ENCODE measurements around the gene FIBCD1.
"Not testable (repeated sequence)": the region's sequence is repeated elsewhere in the genome, so short reads cannot be mapped to it uniquely, and the experiment has no call there.

Gene FIBCD1

DNA sequence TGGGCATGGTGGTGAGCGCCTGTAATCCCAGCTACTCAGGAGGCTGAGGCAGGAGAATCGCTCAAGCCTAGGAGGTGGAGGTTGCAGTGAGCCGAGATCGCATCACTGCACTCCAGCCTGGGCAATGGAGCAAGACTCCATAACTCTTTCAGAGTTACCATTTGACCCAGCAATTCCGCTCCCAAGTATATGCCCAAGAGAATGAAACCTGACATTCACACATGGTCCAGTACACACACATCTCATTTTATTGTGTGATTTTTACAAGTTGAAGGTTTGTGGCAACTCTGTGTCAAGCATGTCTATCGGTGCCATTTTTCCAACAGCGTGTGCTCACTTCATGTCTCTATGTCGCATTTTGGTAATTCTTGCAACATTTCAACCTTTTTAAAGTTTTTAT, 24.9 kb upstream of the FIBCD1 start:
- H3K27me3 Mint-ChIP-seq = no peaks in the 10 kb centered on the region

DNA sequence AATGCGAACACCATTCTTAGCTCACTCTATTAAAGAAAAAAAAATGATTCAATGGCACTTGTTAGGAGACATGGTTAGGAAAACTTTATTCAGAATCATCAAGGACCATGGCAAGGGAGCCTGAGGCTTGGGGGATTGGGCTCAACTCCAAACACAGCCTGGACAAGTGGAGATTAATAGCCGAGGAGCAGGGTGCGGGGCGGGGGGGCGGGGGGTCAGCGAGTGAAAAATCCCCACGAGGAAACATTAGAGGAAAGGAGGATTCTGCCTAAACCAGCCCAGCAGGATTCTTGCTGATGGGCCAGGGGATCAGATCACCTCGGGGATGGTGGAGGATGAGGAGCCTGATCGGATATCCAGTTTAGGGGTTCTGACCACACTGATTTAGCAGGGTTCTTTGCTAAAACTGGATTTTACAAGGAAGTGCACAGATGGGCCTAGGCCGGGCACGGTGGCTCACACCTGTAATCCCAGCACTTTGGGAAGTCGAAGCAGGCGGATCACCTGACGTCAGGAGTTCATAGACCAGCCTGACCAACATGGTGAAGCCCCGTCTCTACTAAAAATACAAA, 24.4 kb upstream of the FIBCD1 start:
- H3K27ac Mint-ChIP-seq = no peak overlapping the region
- no peaks in the 10 kb centered on the region for H3K27me3 Mint-ChIP-seq
- peaks cover 4% of the 10 kb centered on the region for H3K9me3 Mint-ChIP-seq
- no peak overlapping the region for H3K4me3 Mint-ChIP-seq
- DNase-seq (no peak), ATAC-seq (no peak)
- H3K4me1 Mint-ChIP-seq = peaks cover 2% of the 10 kb centered on the region
- peaks cover 2% of the 10 kb centered on the region for H3K36me3 Mint-ChIP-seq (ENCODE audit: low read depth)

More for the DNA sequence above, 24.9 kb upstream of the FIBCD1 start:
- no peak overlapping the region for H3K4me3 Mint-ChIP-seq
- ATAC-seq (no peak), DNase-seq (no peak)
- peaks cover under 1% of the 10 kb centered on the region for H3K9me3 Mint-ChIP-seq
- H3K4me1 Mint-ChIP-seq = no peaks in the 10 kb centered on the region
- H3K36me3 Mint-ChIP-seq (ENCODE audit: low read depth) = peaks cover under 1% of the 10 kb centered on the region
- H3K27ac Mint-ChIP-seq = no peak overlapping the region

DNA sequence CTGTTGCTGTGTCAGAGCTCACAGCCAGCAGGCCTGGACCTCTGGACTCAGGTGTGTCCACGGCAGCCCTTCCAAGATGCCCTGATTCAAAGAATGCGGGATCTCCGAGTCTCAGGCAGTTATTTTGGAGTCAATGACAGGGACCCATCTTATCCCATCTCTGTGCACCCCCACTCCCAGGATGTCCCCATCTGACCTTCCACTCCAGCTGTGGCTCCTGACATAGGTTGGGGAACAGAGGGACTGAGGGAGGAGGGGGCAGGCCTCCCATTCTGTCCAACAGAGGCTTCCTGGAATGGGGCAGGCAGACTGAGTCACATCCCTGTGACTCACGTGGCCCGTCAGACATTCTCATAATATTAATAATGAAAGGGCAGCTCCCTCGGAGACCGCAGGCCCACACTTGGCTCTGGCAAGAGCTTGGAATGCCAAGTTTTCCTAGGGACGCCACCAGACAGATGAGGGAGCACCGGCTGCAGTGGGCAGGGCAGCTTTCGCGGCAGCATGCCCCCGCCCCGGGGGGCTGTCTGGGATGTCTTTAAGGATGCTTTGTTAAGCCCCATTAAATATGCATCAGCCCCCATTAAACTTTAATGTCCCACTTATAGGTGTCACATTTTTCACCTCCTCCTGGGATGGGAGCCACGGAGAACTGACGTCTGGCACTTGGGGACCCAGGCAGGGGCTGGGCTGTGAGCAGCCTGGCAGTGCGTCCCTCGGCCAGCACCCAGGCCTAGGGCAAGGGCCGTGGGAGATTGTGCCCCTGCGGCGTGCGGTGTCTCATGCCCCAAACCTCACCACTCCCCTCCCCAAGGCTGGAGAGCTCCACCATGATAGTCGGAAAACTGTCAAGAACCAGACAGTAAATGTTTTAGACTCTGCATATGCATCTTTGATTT, 23.6 kb upstream of the FIBCD1 start:
- H3K27ac Mint-ChIP-seq = no peak overlapping the region
- peaks cover 4% of the 10 kb centered on the region for H3K9me3 Mint-ChIP-seq
- DNase-seq = no peak
- peaks cover 2% of the 10 kb centered on the region for H3K36me3 Mint-ChIP-seq (ENCODE audit: low read depth)
- ATAC-seq = no peak
- no peaks in the 10 kb centered on the region for H3K27me3 Mint-ChIP-seq
- no peak overlapping the region for H3K4me3 Mint-ChIP-seq
- peaks cover 2% of the 10 kb centered on the region for H3K4me1 Mint-ChIP-seq

DNA sequence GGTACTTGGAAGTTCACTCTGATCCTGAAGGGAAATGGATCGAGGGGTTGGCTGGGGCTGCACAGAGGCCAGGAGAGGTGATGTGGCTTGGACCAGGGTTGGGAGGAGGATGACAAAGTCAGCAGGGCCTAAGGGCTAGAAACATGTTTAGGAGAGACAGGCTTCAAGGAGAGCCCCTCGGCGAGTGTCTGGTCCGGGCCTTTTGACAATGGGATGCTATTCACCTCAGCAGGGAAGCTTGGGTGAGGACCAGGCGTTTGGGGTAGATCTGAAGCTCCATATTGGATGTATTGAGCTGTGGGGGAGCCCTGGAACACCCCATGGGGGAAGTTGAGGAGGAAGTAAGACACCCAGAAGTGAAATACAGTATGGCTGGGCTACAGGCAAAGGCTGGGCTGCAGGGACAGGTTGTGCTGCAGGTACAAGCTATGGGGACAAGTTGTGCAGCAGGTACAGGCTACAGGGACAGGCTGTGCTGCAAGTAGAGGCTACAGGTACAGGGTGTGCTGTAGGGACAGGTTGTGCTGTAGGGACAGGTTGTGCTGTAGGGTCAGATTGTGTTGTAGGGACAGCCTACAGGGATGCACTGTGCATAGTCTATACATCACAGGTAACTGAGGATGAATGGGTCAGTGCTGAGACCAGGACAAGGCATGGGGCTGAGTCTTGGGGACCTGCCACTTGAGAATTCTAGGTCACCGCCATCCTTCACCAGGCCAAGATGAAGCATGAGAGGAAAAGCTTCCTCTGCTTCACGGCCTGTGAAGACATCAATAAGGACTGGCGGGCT, 22.7 kb upstream of the FIBCD1 start:
- DNase-seq (no peak), ATAC-seq (no peak)
- Mint-ChIP-seq H3K4me1 (peaks cover 2% of the 10 kb centered on the region), H3K9me3 (peaks cover 4% of the 10 kb centered on the region), H3K27me3 (no peaks in the 10 kb centered on the region), H3K36me3 (ENCODE audit: low read depth) (peaks cover 2% of the 10 kb centered on the region), H3K4me3 (no peak overlapping the region), H3K27ac (no peak overlapping the region)

DNA sequence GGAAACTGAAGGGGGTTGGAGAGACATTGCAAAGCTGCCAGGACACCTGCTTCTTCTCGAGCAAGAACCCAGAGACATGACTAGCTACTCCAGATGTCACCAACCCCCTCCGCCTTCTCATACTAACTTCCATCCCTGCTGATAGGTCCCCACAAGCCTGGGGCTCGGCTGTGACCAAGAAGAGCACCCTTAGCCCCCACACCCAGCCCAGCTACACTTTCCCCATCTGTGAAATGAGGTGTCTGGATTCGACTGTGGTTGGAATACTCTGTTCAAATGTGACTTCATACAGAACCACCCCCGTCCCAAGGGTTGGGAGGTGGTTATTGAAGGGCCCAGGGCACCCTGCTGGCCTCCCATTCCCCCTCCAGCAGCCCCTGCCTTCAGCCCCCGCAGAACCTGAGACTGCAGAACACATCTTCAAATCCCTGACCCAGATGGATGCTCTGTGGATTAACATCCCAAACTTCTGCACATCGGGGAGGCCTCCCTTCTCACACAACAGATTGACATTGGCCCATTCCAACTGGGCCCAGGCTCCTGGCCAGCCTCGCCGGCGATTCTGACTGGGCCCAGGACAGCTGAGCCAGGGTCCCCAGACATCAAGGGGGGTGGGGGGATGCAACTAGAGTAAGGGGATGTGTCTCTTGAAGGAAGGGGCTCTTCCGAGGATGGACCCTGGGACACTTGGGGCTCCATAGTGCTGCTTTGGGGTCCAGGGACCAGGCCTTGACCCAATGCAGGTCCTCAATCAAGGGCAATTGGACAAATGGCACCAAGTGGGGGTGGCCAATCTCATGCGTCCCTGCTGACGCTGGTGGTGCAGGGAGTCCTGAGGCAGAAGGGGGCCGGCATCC, 21.7 kb upstream of the FIBCD1 start:
- Mint-ChIP-seq H3K4me1 (peaks cover 2% of the 10 kb centered on the region), H3K9me3 (peaks cover 4% of the 10 kb centered on the region), H3K27ac (no peak overlapping the region), H3K36me3 (ENCODE audit: low read depth) (peaks cover 2% of the 10 kb centered on the region), H3K27me3 (no peaks in the 10 kb centered on the region), H3K4me3 (no peak overlapping the region)
- ATAC-seq (no peak), DNase-seq (no peak)

DNA sequence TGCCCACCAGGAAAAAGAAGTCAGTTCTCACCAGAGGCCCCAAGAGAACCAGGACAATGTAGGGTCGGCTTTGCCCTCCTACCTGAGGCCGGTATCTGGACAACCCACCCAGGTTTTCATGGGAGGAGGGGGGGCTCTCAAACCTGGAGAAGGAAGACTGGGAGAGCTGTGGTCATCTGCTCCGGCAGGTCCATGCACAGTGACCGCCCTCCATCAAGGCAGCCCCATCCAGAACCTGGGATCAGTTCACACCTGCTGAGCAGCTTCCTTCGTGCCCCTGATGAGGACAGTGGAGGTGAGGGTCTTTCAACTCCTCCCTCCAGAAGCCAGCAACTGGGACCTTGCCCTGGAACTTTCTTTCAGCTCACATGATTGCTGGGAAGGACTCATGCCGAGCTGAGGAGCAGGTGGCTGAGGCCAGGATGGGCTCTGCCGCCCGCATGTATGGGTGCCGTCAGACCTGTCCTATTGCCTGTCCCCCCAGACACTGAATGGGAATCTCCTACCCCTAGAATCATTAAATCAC, 20.8 kb upstream of the FIBCD1 start:
- H3K27me3 Mint-ChIP-seq = no peaks in the 10 kb centered on the region
- H3K4me3 Mint-ChIP-seq = no peak overlapping the region
- peaks cover 4% of the 10 kb centered on the region for H3K9me3 Mint-ChIP-seq
- peaks cover 2% of the 10 kb centered on the region for H3K36me3 Mint-ChIP-seq (ENCODE audit: low read depth)
- no peak for DNase-seq
- no peak overlapping the region for H3K27ac Mint-ChIP-seq
- ATAC-seq = no peak
- H3K4me1 Mint-ChIP-seq = peaks cover 2% of the 10 kb centered on the region

DNA sequence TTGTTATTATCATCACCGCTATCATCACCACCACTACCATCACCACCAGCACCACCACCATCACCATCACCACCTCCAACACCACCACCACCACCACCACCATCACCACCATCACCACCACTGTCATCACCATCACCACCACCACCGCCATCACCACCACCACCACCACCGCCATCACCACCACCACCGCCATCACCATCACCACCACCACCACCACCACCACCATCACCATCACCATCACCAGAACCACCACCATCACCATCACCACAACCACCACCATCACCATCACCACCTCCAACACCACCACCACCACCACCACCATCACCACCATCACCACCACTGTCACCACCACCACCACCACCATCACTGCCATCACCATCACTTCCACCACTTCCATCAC, 19.5 kb upstream of the FIBCD1 start:
- Mint-ChIP-seq H3K4me3 (peak overlapping the region; percentile 14), H3K27ac (peak overlapping the region; percentile 73)
- not testable (repeated sequence) for ATAC-seq; DNase-seq; H3K9me3 Mint-ChIP-seq; H3K27me3 Mint-ChIP-seq; H3K36me3 Mint-ChIP-seq (ENCODE audit: low read depth); H3K4me1 Mint-ChIP-seq

DNA sequence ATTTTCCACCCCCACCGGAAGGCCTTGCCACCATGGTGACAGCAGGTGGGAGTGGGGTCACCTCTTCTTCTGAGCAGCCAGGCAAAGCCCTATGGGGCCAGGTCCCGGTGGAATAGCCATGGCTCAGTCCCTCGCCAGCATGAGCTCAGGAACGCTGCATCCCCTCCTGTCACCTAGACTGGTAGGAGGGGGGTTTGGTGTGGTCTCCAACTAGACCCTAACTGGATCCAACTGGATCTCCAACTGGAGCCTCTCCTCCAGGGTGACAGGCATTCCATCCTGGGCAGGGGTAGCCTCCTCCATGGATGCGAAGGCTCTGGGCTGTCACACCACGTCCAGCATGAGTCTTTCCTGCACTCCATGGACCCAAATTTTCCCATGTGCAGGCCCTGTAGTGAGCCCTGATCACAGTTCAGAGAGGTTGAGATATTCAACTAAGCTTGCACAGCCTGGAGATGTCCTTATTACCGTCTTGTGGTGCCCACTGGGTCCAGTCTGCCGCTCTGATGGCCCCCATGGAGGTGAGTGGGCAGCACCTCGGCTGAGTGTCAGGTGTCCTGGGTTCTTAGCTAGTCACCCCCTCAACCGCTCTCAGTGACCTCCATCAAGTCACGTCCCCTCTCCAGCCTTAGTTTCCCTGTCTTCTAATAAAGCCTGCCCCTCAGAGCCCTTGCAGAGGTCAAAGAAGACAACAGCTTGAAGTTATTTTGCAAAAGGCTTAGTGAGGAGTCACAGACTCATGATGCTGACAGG, 18.6 kb upstream of the FIBCD1 start:
- Mint-ChIP-seq H3K27ac (no peak overlapping the region), H3K27me3 (no peaks in the 10 kb centered on the region)
- DNase-seq = no peak

DNA sequence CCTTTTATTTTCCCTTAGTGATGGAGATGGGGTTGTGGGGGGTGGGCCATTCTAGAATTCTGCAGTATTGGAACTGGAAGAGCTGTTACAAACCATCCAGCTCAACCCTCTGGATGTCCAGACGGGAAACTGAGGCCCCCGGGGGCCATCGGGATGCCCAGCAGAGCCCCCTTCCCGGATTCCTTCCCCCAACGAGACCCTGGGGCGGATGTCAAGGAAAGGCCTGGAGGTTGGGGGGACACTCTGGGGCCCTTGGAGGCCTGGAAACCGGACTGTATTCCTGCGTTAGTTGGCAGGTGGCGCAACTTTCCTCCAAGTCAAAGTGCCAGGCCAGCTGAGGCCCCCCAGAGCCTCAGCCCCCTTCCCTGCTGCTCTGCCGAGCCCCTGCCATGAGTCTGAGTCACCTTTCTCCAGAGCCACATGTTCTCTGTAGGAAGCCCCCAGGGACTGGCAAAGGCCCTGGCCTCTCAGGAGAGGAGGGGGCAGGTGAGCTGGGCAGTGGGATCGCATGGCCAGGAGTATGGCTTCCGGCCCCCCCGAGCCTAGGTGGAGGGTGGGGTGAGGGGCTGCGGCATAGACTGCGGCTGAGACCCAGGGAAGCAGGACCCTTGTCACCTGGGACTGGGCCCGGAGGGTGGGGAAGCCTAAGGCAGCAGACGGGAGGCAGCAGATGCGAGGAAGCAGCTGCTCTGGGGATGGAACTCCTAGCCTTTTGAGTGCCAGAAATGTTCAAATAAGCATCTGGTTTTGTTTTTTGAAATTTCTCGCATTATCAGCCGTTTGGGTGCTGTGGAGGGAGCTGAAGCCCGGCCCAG, 17.8 kb upstream of the FIBCD1 start:
- H3K4me3 Mint-ChIP-seq = no peak overlapping the region
- ATAC-seq (no peak), DNase-seq (no peak)
- no peak overlapping the region for H3K27ac Mint-ChIP-seq
- peaks cover 2% of the 10 kb centered on the region for H3K4me1 Mint-ChIP-seq
- peaks cover 2% of the 10 kb centered on the region for H3K36me3 Mint-ChIP-seq (ENCODE audit: low read depth)
- peaks cover 4% of the 10 kb centered on the region for H3K9me3 Mint-ChIP-seq
- H3K27me3 Mint-ChIP-seq = peaks cover 5% of the 10 kb centered on the region

More for the DNA sequence above, 18.6 kb upstream of the FIBCD1 start:
- no peak for ATAC-seq
- peaks cover 2% of the 10 kb centered on the region for H3K36me3 Mint-ChIP-seq (ENCODE audit: low read depth)
- H3K9me3 Mint-ChIP-seq = peaks cover 4% of the 10 kb centered on the region
- H3K4me3 Mint-ChIP-seq = no peak overlapping the region
- H3K4me1 Mint-ChIP-seq = peaks cover 2% of the 10 kb centered on the region

DNA sequence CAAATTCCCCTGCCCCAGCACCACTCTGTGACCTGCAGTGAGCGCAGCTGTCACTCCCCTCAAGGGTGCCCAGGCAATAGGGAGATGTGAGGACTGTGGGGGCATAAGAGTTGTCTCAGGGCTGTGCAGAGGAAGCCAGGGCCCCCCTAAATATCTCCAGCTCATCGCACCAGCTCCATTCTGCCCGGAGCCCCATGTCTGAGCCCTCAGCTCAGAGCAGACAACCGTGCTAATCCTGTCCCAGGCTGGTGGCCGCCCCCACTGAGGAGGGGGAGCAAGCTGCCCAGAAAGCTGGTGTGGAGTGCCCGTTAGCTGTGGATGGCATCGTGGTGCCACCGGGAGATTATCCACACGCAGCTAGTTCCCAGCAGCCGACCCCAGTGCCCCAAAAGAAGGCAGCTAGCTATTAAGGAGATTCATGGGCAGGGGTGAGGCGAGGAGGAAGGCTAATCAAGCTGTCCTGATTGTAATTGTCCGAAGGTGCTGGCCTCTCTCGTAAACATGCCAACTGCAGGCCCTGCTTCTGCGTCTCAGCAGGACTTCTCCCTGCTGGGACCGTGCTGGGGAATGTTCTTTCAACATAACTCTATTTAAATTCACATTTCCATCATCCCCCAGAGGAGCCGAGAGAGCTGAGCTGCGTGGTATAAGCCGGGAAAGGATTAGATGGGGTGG, 17.0 kb upstream of the FIBCD1 start:
- Mint-ChIP-seq H3K27ac (no peak overlapping the region), H3K4me1 (peaks cover 2% of the 10 kb centered on the region), H3K4me3 (no peak overlapping the region), H3K36me3 (ENCODE audit: low read depth) (peaks cover 2% of the 10 kb centered on the region), H3K9me3 (peaks cover 4% of the 10 kb centered on the region), H3K27me3 (peaks cover 5% of the 10 kb centered on the region)
- no peak for DNase-seq
- no peak for ATAC-seq

DNA sequence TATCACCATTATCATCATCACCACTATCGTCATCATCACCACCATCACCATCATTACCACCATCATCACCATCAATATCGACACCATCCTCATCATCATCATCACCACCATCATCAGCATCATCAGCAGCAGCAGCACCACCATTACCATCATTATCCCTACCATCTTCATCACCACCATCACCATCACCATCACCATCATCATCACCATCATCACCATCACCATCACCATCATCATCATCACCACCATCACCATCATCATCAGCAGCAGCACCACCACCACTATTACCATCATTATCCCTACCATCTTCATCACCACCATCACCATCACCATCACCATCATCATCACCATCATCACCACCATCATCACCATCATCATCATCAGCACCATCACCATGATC, 15.9 kb upstream of the FIBCD1 start:
- DNase-seq; H3K4me1 Mint-ChIP-seq; H3K9me3 Mint-ChIP-seq; H3K36me3 Mint-ChIP-seq (ENCODE audit: low read depth); H3K27ac Mint-ChIP-seq; ATAC-seq; H3K4me3 Mint-ChIP-seq: not testable (repeated sequence)
- H3K27me3 Mint-ChIP-seq = peaks cover 12% of the 10 kb centered on the region

DNA sequence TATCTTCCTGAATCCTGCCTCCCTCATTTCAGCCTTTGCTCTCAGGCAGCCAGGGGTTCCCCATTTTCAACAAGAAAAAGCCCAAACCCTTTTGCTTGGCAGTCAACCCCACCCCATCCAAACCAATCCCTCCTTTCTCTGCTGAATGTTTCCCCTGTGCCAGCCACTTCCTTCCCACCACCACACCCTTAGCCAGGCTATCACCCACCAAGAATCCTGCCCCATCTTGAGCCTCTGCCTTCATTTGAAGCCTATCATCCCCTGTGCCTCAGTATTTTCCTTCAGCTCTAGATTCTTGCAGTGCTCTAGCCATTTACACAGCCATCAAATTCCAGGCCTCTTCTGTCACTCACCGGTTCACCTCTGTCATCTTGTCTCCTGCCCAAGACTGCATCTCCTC, 15.3 kb upstream of the FIBCD1 start:
- H3K4me1 Mint-ChIP-seq = peaks cover 2% of the 10 kb centered on the region
- H3K27me3 Mint-ChIP-seq = peaks cover 15% of the 10 kb centered on the region

More for the DNA sequence above, 15.3 kb upstream of the FIBCD1 start:
- Mint-ChIP-seq H3K4me3 (no peak overlapping the region), H3K27ac (no peak overlapping the region), H3K36me3 (ENCODE audit: low read depth) (peaks cover 2% of the 10 kb centered on the region), H3K9me3 (peaks cover 4% of the 10 kb centered on the region)
- ATAC-seq (no peak), DNase-seq (no peak)

All from activated naive CD8-positive, alpha-beta T cell treated with anti-CD3 and anti-CD28 coated beads, Interleukin-2, amount 50 U/mL, for 24 hours (primary cell).